ENCODE measurements around the gene ATP6V1A.
"Not testable (repeated sequence)": the region's sequence is repeated elsewhere in the genome, so short reads cannot be mapped to it uniquely, and the experiment has no call there.

GRCh38 chr3:113850391-113850790, 103.6 kb downstream of the ATP6V1A start:
- not testable (repeated sequence) for TF ChIP-seq CTCF (IDR thresholded peaks at IDR 0.05; ENCODE audit: low read depth, low read length, poor library complexity, severe bottlenecking); EZH2phosphoT487 (IDR thresholded peaks at IDR 0.05; ENCODE audit: borderline replicate concordance, low read length)
